GM19397 (cell line): Measurements from ENCODE around the gene ZNG1A.
"Not testable (repeated sequence)": the region's sequence is repeated elsewhere in the genome, so short reads cannot be mapped to it uniquely, and the experiment has no call there.

ENCODE experiments used
- ATAC-seq: cut with Tn5 transposase; IDR thresholded peaks from one replicate; pipeline ENCODE4 v1.9.1; 2021; ENCODE audit warnings: mild to moderate bottlenecking, moderate library complexity; ENCODE audit not compliant: unreplicated experiment

The ZNG1A gene

DNA sequence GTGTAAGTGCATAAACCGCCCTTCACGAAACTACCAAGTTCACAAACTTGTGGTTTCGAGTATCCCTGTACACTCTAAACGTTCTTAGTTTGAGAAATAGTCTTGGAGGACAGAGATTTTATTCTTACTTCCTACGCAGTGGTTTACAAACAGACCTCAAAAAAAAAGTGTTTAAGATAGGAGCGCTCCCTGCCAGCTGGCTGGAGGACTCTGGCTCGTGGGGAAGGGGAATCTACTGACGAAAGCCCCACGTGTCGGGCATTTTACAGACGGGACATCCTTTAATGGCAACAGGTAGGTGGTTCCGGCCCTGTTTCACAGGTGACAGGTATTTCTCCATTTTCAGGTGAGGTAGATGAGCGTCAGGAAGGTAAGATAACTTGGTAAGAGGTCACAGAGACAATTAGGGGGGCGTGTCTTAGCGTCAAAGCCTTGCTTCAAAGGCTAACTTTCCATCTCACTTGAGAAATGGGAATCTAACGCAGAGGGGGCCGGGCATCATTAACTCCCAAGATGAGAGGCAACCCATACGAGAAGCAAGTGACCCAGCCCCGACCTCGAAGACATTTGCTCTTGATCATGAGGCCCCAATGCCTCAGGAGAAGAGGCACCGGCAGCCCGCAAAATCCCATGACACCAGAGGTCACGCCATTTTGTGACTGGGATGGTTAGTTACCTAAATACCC lies 573 bp downstream of the ZNG1A start:
- ATAC-seq = not testable (repeated sequence)

- not testable (repeated sequence) for ATAC-seq
These were observed 9.1 kb downstream of the ZNG1A start for GRCh38 chr9:169757-170156.

DNA sequence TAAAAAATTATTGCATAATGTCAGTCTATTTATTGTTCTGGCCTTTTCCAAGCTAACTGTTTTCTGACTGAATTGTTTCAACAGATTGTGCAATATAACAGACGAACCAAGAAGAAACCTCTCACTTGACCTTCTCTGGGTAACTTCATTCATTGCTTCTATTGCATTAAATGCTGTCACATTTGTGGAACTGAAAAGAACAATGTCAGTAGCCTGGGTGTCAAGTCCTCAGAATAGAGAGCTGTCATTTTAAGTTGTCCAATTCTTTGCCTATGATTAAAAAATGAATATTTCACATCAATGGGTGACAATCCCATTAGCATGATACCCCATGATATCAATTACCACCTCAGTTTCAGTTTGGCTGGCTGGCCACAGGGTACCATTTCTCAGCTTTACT lies 19.0 kb downstream of the ZNG1A start:
- ATAC-seq = not testable (repeated sequence)

GRCh38 chr9:151173-151572 lies 27.7 kb downstream of the ZNG1A start:
- not testable (repeated sequence) for ATAC-seq

DNA sequence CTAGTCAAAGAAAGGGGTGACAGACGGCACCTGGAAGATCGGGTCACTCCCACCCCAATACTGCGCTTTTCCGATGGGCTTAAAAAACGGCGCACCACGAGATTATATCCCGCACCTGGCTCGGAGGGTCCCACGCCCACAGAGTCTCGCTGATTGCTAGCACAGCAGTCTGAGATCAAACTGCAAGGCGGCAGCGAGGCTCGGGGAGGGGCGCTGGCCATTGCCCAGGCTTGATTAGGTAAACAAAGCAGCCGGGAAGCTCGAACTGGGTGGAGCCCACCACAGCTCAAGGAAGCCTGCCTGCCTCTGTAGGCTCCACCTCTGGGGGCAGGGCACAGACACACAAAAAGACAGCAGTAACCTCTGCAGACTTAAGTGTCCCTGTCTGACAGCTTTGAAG lies 39.0 kb downstream of the ZNG1A start:
- ATAC-seq = not testable (repeated sequence)

- not testable (repeated sequence) for ATAC-seq
These were observed 60.8 kb downstream of the ZNG1A start, which contains the start of gene FOXD4 for GRCh38 chr9:117995-118467. Gene FOXD4, minus strand, starts transcription at chr9:118417. Its CDS starts 298 bp downstream, at chr9:118119.

DNA sequence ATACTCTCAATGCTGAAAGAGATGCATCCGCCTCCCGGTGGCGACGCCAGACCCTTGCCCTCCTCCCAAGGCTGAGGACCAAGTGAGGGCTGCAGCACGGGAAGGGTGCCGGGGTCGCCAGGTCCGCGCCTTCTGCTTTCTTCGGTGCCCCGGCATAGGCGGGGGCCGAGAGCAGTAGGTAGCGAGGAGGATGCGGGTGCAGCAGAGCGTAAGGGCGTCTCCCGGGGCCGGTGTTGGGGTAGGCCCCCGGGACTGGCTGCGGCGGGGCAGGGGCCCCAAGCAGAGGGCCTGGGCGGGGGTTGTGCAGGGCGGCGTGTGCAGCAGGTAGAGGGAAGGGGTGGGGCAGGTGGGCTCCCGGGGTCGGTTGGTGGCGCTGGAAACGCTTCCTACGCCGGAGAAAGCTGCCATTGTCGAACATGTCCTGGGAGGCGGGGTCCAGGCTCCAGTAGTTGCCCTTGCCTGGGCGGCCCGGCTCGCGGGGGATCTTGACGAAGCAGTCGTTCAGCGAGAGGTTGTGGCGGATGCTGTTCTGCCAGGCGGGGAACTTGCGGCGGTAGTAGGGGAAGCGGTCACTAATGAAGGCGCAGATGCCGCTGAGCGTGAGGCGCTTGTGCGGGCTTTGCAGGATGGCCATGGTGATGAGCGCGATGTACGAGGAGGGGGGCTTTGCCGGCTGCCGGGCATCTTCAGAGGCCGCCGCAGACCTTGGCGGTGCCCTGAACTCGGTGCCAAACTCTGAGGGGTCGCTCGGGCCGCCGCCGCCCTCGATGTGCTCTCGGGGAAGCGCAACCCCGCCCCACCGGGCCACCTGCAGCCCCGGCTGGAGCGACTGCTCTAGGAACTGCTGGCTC lies 61.5 kb downstream of the ZNG1A start:
- not testable (repeated sequence) for ATAC-seq

DNA sequence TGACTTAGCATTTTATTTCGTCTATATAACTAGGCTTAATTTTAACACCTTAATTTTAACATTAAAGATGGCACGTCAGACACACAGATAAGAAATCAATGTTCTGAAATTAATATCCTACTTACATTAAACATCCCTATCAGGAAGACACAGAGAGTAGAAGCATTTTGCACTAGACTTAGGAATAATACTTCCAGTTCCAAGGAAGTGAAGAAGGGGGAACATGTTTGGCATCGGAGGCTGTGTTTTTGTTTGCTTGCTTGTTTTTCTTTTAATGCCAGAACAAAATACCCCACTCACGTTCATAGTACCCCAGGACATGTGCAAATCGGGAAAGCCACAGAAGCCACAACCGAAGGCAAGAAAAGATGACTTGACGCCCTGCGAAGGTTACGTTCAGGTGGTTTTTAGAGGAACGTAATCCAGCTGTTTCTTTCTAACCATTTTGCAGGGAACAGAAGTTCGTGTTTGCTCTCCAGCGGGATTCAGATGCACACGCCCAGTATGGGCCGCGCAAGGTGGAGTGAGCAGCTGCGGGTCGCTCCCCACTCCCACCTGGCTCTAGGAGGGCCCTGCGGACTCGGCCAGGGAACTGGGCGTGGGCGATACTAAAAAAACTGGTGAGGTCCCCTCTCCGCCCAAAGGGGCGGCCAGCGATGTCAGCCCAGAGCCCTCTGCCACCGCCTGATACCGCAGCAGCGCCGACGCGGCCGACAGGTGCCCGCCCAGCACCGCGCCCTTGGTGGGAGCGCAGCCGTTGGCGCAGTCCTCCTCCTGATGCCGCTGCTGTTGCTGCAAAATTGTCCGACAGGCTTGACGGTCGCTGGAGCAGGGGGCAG lies 62.4 kb downstream of the ZNG1A start:
- ATAC-seq = not testable (repeated sequence)

- ATAC-seq = not testable (repeated sequence)
These were observed 63.8 kb downstream of the ZNG1A start for GRCh38 chr9:115118-115451.

DNA sequence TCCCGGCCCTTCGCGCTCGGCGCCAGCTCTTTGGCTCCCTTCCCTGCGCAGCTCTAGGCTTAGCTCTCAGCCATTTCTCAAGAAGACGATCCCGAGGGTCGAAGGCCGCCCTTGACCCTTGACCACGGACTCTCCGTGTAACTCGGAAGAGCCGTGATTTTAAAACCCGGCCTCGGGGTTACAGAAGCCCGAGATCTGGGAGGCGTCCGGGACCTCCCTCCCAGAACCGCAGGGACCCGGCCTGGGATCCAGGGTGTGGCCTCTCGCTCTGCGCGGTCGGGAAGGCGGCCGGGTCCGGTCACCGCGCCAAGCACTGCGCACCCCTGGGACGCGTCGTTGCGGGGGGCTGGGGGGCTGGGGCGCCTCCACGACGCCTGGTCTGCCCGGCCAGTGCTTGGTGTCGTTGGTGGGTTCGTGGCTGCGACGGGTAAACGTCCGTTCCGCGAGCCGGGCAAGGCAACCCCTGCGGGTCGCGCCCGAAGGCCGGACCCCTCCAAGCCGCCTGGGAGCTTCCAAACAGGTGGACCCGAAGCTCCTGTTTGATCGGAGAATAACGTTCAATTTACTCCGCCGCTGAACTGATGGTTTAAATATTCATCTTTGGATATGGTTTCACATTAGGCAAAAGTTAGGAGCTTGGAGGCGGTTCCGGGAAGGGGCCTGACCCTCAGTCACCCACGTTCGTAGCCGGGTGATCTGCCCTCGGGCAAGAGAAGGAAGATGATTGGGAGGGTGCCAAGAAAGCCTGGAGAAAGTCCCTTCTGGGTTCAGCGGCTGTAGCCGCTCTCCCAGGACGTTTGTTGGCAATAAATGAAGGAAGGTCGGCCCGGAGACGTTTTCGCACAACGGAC lies 64.4 kb downstream of the ZNG1A start:
- not testable (repeated sequence) for ATAC-seq

DNA sequence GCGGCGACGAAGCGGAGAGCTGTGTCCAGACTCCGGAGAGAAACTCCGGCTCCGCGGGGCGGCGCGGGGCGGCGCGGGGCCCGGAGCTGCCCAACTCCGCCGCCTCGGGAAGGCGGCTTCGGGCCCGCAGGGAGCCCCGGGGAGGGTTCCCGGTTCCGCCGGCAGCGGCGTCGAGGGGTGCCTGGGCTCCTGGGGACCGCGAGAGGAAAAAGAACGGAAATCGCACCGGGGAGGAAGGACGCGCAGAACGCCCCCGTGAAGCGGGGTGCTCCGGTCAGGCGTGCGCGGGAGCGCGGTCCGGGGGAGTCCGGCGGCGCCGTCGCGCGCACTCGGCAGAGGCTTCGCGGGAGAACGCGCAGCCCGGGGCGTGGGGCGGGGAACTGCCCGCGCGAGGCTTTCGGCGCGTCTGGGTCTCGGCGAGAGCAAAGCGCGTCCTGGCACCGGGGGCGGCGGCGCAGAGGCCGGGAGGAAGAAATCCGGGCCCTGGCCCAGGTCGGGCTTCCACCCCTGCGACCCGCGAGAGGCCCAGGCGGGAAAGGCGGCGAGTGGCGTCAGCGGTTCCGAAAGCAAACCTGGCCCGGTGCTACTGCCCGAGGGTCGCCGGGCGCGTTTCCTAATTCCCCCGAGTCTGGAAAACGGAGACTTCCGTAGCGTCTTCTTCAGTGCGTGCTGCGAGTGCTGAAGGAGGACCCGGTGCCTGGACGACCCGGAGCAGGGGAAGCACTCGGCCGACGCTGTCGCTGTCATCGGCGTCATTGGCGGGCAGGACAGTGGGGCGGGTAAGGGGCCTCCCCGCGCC lies 65.2 kb downstream of the ZNG1A start:
- ATAC-seq = not testable (repeated sequence)

DNA sequence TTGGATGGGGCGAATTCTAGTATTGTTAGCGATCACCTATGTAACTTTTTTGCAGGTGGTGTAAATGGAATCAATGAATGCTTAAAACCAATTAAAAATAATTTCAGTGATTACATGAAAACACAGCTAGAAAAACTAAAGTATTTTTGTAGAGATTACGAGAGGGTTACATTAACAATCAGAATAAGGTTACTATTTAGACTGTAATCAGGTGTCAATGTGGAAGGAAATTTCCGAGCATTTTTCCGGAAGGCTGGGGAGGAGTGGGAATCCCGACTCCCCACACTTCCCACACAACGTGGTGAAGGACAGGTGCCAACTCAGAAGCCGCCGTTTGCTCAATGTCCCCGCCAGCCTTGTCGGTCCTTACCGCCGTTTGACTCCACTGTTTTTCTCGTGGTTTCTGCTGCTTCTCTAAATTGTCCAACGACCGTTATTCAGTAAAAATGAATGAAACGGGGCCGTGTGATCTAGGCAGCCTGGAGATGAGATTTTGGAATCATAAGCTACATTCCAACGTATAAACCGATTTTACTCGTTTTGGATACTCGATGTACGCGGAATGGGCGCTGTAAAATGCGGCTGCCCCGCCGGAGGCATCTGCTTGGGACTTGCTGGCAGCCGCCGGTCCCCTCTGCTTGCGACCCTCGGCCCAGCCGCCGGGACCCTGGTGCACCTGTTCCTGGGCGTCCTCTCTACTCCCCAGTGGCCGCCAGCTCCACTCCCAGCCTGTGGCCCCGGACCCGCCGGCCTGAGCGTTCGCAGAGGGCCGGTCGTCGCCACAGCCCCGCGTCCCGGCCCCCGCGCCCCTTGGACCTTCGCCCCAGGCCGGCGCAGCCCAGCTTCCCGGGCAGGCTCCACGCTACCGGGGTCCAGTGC lies 66.0 kb downstream of the ZNG1A start:
- ATAC-seq = not testable (repeated sequence)

- not testable (repeated sequence) for ATAC-seq
These were observed 68.2 kb downstream of the ZNG1A start for GRCh38 chr9:110672-111071.

DNA sequence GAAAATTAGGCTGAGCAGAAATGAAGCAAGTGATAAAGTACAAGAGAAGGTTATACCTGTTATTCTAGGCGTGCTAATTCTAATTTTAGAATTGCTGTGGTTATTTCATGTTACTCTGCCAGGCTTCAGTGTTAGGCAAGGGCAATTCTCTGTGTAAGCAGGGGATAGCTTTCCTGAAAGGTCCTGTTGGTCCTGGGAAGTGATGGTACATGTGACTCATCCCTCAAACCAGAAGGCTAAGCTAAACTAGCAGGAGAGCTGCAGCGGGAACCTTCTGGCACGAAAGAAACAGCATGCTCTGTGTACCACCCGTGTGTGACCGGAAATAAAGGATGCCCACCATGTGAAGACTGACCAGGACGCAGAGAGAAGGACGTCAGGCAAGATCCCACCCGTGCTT lies 69.3 kb downstream of the ZNG1A start:
- not testable (repeated sequence) for ATAC-seq

DNA sequence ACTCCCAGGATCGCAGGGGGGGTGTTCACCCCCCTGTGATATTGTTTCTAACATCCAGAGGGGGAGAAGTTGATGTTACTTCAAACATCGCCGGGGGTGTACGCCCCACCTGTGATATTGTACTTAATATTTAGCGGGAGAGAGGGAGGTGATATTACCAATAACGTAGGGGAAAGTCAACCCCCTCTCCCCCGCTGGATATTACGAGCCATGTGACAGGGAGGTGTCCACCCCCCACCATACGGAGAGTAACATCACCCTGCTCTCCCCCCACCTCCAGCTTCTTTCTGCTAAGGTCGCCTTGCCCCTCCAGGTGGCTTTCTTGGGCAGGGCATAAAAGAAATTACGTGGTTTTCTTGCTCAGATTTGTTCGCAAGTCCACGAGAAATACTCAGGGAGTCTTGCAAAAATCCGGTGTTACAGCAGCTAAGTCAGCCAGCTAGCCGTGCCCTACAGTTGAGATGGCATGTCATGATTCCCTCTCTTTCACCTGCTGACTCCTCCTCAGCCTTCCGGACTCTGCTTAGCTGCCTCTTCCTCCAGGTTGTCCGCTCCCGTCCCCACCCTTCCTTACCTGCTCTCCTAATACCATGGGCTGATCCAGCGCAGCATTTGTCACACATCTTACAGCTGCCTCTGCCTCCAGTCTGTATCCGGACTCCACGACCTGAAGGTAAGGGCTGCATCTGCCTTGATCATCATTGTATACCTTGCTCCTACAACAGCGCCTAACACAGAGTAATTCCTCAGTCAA lies 69.9 kb downstream of the ZNG1A start:
- not testable (repeated sequence) for ATAC-seq

DNA sequence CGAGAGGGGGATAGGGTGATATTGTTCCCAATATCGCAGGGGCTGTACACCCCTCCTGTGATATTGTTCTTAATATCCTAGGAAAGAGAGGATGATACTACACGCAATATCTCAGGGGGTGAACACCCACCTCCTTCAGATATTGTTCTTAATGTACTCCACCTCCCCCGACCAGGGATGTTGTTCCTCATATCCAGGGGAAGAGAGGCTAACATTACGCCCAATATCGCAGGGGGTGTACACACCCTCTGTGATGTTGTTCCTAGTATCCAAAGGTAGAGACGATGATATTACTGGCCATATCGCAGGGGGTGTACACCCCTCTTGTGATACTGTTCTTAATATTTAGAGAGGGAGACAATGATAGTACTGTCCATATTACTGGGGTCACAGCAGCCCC lies 72.9 kb downstream of the ZNG1A start:
- not testable (repeated sequence) for ATAC-seq

DNA sequence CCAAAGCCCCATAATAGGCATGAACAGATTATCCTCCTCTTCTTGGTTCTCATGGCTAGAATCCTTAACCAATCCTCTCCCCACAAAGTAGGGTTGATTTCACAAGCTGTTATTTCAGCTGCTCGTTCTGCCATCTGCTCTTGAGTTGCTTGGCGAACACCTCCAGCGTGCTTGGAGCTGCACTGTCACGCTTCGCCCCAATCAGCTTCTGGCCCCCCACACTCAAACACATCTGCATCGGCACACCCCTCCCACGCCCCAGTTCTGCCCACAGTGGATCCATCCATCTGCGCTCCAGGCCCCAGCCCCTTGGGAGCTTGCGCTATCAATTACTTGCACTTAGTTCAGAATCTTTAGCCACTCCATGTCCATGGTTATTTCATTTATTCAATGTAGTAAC lies 78.4 kb downstream of the ZNG1A start:
- ATAC-seq = not testable (repeated sequence)

GRCh38 chr9:99867-100266 lies 79.0 kb downstream of the ZNG1A start:
- ATAC-seq = not testable (repeated sequence)
